HL-60 (cell line): Measurements from ENCODE around the gene SMOC2.

Experiments used
- DNase-seq, 2 experiments: peaks; one replicate each; pipeline ENCODE4 v3.0.0-alpha.2; 2010 to 2020; ENCODE audit warnings: low read depth in 1 of 2, low spot score in 1 of 2
- H3K27ac ChIP-seq: fragments of 250-450 bp; sonication (Bioruptor Pico); replicated peaks from 2 replicates; pipeline ENCODE4 v1.5.1; 2020; ENCODE audit warnings: mild to moderate bottlenecking, moderate library complexity
- H3K27me3 ChIP-seq: fragments of 250-450 bp; sonication (Bioruptor Pico); 2 replicates; pipeline ENCODE4 v1.5.1; 2021; ENCODE audit warnings: mild to moderate bottlenecking, moderate library complexity; ENCODE audit not compliant: insufficient read depth, poor library complexity, severe bottlenecking
- H3K4me3 ChIP-seq: replicated peaks from 2 replicates; pipeline ENCODE4 v1.5.1; 2011; ENCODE audit warnings: mild to moderate bottlenecking, control low read depth, low read length; ENCODE audit not compliant: insufficient read depth
- GABPA ChIP-seq: IDR thresholded peaks from 2 replicates; pipeline ENCODE4 v1.6.1; 2012; ENCODE audit warnings: low read depth
- POLR2AphosphoS5 ChIP-seq: IDR thresholded peaks from 2 replicates; pipeline ENCODE4 v1.6.1; 2012; ENCODE audit warnings: low read depth
- REST ChIP-seq: IDR thresholded peaks from 2 replicates; pipeline ENCODE4 v1.6.1; 2012; ENCODE audit warnings: low read depth; ENCODE audit not compliant: insufficient replicate concordance
- SPI1 ChIP-seq: IDR thresholded peaks from 2 replicates; pipeline ENCODE4 v1.6.1; 2012; ENCODE audit warnings: low read depth, mild to moderate bottlenecking, borderline replicate concordance
- TF ChIP-seq, protein P1 (sequence below): IDR thresholded peaks from one replicate; pipeline ENCODE4 v1.5.1; 2011; ENCODE audit warnings: low read length, control low read depth, inconsistent platforms; ENCODE audit not compliant: insufficient read depth

Gene SMOC2

GRCh38 chr6:168485818-168486217 lies 44.8 kb downstream of the SMOC2 start:
- Histone ChIP-seq H3K4me3 (no peak overlapping the region), H3K27me3 (peaks cover 2% of the 10 kb centered on the region), H3K27ac (no peak overlapping the region)
- no peak for TF ChIP-seq REST
- no peak for TF ChIP-seq SPI1
- no peak for DNase-seq

DNA sequence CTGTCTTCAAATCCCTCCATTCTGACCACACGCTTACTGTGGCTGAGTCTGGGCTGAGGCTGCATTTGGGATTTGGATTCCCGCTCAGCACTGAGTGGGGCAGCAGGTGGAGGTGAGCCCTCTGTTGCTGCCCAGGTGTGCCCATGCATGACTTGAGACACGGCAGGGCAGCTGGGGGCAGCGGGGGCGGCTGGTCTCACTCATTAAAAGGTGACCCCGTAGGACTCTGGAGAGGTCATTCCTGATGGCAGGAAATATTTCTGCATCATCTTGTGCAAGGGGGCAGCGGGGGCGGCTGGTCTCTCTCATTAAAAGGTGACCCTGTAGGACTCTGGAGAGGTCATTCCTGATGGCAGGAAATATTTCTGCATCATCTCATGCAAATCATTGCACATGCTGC lies 49.8 kb downstream of the SMOC2 start:
- no peak overlapping the region for H3K27ac ChIP-seq
- H3K4me3 ChIP-seq, result no peak overlapping the region
- H3K27me3 ChIP-seq, result no peaks in the 10 kb centered on the region
- no peak for DNase-seq
- TF ChIP-seq, protein P1, sequence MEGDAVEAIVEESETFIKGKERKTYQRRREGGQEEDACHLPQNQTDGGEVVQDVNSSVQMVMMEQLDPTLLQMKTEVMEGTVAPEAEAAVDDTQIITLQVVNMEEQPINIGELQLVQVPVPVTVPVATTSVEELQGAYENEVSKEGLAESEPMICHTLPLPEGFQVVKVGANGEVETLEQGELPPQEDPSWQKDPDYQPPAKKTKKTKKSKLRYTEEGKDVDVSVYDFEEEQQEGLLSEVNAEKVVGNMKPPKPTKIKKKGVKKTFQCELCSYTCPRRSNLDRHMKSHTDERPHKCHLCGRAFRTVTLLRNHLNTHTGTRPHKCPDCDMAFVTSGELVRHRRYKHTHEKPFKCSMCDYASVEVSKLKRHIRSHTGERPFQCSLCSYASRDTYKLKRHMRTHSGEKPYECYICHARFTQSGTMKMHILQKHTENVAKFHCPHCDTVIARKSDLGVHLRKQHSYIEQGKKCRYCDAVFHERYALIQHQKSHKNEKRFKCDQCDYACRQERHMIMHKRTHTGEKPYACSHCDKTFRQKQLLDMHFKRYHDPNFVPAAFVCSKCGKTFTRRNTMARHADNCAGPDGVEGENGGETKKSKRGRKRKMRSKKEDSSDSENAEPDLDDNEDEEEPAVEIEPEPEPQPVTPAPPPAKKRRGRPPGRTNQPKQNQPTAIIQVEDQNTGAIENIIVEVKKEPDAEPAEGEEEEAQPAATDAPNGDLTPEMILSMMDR, result no peak
- TF ChIP-seq GABPA (no peak), REST (no peak), POLR2AphosphoS5 (no peak), SPI1 (no peak)

DNA sequence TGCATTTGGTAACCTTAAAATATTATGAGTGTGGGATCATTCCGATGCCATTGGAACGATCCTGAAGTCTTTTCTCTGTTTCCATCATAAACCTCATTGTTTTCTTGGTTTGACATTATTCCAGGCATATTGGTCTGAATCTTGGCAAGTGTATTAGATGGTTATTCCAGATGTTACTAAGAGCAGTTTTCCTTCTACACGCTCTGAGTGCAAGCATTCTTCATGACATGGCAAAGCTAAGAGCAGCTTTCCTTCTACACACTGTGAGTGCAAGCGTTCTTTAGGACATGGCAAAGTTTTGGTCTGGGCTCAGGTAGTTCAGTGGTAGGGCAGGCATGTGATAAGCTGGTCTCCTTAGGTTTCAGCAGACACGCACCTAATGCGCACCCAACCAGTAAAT lies 53.0 kb downstream of the SMOC2 start:
- TF ChIP-seq REST (no peak), GABPA (no peak), SPI1 (no peak), POLR2AphosphoS5 (no peak)
- TF ChIP-seq, protein P1, result no peak
- Histone ChIP-seq H3K4me3 (no peak overlapping the region), H3K27me3 (no peaks in the 10 kb centered on the region), H3K27ac (no peak overlapping the region)
- no peak for DNase-seq

DNA sequence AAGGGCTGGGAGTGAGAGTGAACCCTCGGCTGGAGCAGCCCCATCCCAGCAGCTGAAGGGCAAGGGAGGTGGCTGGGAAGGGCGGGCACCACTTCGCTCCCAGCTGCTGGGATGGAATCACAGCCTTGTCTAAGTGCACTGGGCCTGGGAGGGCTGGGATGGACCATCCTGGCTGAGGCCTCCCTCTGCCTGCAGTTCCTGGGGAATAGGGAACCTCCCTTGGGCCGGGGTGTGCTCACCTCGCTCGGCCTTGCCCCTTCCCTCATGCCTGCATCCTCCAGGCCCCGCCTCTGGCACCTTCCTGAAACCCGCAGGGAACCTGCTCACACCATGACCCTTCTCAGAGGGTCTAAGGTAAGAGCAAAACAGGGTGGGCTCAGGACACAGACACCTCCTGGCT lies 53.7 kb downstream of the SMOC2 start:
- Histone ChIP-seq H3K27me3 (no peaks in the 10 kb centered on the region), H3K4me3 (no peak overlapping the region), H3K27ac (no peak overlapping the region)
- TF ChIP-seq GABPA (no peak), SPI1 (no peak), REST (no peak), POLR2AphosphoS5 (no peak)
- TF ChIP-seq, protein P1, result no peak
- no peak for DNase-seq
